GM21737 (cell line): ENCODE data around the gene ITPRID1.

ENCODE experiments used
- ATAC-seq: cut with Tn5 transposase; IDR thresholded peaks from one replicate; pipeline ENCODE4 v1.9.1; 2021; ENCODE audit warnings: mild to moderate bottlenecking, moderate library complexity; ENCODE audit not compliant: unreplicated experiment

ITPRID1 gene

DNA sequence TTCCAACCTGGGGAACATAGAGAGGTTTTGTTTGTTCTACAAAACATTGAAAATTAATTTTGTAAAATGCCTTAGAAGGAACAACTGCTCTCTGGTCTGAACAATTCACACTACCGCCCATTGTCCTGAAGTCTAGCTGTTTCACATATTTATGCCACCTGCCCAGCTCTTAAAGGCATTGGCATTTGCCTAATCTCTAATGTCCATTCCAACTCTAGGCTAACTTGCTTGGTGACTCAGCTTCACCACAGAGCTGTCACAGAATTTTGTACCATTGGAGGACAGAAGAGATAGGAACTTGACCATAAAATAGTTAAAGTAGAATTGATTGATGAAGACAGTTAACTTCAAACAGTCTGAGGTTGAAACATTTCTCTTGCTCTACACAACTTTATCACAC, 119.6 kb downstream of the ITPRID1 start:
- no peak for ATAC-seq

DNA sequence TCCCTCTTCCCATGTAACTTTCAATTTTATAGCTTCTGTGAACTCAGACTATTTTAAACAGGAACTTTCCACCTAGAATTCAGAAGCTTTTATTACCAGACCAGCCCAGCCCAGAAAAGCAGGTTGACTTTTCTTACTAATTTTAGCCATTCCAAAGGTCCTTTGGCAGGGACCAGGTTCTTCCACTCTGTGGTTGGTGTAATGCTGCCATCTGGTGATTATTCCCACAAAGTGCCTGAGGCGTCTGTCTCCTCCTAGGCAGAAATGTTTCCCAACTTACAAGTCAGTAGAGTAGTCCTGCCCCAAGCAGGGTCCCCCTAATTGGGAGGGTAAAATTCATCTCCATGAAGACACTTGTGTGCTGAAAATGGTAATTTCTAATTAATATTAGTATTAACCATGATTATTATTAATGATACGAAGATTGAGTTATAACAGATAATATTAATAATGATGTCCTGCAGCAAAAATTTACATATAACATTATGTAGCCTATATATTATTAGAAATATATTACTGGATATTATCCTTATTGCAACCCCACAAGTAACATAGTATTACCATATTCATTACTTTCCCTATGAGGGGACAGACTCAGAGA, 120.1 kb downstream of the ITPRID1 start:
- ATAC-seq = no peak

- no peak for ATAC-seq
Observed at GRCh38 chr7:31640381-31640780, 126.5 kb downstream of the ITPRID1 start.

- ATAC-seq = no peak
Observed at GRCh38 chr7:31642681-31643115, 128.8 kb downstream of the ITPRID1 start.

GRCh38 chr7:31646942-31647341, 133.1 kb downstream of the ITPRID1 start:
- ATAC-seq = no peak

DNA sequence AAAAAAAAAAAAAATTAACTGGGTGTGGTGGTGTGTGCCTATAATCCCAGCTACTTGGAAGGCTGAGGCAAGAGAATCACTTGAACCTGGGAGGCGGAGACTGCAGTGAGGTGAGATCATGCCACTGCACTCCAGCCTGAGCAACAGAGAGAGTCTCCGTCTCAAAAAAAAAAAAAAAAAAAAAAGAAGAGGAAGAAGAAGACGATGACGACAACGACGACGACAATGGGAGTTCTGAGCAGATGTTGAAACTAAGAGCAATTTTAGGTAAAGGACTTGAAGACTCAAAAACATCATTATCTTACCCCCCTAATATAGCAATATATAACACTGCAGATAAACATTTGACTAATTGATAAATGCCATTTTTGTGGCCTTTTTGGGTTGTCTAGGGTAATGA, 133.6 kb downstream of the ITPRID1 start:
- no peak for ATAC-seq

- ATAC-seq = no peak
Observed at GRCh38 chr7:31648288-31648687, 134.4 kb downstream of the ITPRID1 start.

GRCh38 chr7:31648880-31649279, 135.0 kb downstream of the ITPRID1 start:
- no peak for ATAC-seq

DNA sequence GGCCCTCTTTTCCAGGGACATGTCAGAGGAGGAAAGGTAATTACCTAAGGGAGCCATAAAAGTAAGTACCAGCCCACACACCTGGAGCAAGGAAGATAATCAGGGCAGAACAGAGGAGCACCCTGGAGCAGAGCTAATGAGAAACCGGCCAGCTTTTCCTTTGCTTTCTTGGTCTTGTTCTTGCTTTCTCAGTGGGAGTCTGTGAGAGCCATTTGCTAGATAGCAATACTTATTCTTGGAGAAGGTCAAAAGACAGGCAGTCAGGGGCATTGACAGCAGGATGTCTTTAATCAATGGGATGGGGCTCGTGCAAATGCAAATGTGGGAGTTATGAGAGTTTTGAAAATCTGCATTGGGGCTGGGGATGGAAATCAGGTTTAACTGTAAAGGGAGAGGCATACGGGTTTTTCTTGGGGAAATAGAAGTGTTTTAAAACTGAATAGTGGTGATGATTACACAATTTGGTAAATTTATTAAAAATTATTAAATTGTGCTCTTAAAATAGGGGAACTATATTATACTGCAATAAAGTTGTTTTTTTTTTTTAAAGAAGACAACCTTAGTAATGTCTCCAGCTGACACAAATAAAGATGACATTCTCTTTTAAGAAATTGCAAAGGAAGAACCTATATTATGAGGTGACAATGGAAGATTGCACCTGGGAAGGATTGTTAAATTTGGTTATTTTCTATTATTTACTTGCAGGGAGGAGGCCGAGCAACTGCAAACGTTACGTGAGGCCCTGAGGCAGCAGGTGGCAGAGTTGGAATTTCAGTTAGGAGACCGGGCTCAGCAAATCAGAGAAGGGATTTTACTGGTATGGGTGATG, 137.6 kb downstream of the ITPRID1 start:
- ATAC-seq = no peak

DNA sequence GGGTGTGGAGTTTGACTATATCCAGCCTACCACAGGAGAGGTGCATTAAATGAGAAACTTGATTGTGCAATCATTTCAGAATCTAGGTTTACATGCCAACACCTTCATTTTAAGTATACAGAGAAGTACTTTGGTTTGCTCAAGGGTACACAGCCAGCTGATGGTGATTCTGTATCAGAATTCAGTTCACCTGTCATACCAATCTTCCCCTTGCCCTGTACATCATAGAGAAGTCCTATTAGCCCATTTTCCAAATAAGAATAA, 138.1 kb downstream of the ITPRID1 start:
- no peak for ATAC-seq

- no peak for ATAC-seq
Observed at GRCh38 chr7:31663072-31663471, 149.2 kb downstream of the ITPRID1 start.

DNA sequence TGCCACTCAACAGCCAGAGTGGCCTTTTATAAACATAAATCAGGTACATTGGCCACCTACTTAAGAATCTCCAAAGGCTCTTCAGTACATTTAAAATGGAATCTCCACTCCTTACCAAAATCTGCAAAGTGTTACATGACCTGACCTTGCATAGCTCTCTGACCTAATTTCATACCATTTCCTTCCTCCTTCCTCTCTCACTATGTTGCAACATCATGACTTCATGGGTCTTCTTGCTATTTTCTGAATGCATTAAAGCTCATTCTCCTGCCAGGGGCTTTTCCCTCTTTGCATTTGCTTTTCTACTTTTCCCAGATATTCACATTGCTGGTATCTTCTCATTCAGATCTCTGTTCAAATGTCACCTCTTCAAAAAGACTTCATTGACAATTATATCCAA, 151.0 kb downstream of the ITPRID1 start:
- no peak for ATAC-seq

DNA sequence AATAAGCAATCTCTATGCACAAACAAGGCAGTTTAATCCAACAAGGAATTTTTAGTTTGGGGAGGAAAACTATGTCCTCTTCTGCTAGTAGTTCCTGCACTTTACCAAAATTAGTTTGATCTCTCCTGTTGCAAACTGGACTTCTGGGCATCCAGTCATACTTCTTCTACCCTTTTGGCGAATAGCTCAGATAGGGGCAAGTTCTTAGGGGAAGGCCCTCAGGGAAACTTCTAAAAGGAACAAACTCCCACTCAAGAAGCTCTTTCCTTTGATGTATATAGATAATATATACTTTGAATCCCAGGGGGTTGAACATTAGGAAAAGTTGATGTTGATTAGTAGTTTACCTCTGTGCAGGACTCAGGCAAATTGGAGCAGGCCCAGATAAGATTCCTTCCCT, 151.7 kb downstream of the ITPRID1 start:
- ATAC-seq = no peak

DNA sequence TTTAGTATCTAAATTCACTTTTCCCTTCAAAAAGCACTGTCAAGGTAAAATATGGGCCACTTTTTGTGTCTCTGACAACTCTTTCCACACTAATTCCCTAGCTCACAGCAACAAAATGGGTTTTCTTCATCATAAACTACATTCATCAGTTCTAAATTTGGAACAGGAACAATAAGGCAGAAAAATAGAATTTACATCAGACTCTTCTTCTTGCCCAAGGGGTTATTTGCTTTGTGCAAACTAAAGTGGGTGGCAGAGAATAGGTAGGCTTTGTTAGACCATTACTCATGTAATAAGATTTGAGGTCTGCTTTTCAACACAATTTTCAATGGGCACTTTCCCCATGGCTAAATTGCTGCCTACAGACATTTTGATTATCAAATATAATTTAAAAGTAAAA, 155.6 kb downstream of the ITPRID1 start:
- ATAC-seq = no peak

- no peak for ATAC-seq
Observed at GRCh38 chr7:31679574-31680305, 165.8 kb downstream of the ITPRID1 start.

DNA sequence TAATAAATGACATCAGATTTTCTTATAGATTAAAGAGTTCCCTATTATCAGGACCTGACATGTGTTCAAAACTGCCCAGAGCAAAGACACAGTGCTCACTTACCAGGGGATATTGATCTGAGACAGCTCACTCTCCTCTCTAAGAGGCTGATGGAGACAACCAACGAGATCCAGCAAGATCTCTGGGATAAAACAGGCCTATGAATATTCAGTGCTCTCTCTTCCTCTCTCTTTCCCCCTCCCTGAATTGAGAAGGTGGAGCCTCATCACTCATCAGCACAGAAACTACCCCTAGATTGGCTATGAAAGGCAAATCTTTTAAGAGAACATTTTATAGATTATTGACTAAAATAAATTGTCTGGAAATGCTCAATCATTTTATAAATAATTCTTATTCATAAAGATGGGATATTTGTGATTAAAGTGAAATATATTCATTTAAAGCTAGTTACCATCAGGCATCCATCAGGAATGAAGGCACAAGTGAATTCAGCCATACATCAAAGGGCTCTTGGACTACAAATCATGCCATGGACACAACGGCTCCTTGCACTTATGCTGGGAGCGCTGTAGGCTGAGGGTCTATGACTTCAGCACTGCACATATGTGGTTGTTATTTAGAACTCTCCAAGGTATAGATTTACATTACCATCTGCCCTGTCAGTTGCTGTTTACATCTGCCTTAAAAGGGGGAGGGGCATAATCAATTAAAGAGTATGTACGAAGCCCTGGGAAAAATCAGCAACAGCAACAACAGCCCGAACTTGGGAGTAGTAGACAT, 169.7 kb downstream of the ITPRID1 start:
- no peak for ATAC-seq

DNA sequence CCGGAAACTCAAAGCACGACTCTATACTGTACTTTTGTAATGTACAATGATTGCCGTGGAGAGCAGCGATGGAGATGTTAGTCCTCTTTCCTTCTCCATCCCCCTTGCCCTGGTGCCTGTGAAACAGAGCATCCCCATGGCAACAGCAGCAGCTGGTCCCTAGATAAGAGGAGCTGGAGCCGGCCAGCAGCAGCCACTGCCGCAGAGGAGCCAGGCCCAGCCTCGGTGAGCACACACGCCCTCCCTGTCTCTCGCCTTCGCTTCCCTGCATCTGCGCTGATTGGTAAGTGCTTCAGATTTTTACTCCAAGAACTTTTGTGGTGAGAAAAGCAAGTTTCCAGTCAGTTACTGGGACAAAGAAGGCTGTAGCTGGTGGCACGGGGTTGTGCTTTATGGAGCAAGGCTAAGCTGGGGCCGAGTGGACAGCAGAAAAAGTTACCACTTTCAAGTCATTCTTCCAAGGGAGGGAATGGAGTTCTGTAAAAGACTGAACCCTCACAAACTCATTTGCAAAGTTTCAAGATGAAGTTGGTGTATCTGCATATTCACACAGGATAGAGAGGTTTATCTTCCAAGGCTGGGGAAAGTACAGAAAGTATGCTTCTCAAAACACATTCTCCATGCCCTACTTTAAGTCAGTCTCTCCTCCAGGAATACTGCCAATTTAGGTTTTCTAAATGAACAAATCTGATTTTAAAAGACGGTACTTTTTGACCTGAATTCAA, 173.3 kb downstream of the ITPRID1 start, which contains the start of gene PPP1R17:
Gene PPP1R17, plus strand, starts transcription at position 192 of the 725 bp plus-strand sequence. CDS start 5,227 bp downstream, outside the sequence.
- ATAC-seq = no peak

- peak; percentile 87 for ATAC-seq
Observed at GRCh38 chr7:31688372-31688771, 174.5 kb downstream of the ITPRID1 start.

GRCh38 chr7:31688996-31689395, 175.1 kb downstream of the ITPRID1 start:
- ATAC-seq = no peak

DNA sequence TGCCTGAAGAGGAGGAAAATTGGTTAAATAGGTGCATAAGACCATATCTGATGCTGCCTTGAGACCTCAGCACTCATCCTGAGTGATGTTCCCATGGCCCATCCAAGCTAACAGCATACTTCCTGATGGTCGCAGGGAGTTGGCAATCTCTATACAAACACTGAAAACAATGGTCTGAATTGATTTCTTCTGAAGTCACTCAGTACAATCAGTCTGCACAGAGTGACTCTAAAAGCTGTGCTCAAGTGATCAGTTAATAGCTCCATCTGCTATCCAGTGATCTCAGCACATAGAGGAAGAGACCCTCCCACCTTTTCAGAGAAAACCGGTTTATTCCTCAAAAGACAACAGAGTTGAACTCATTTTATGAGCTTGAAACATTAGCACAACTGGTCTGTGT, 177.0 kb downstream of the ITPRID1 start:
- ATAC-seq = no peak

DNA sequence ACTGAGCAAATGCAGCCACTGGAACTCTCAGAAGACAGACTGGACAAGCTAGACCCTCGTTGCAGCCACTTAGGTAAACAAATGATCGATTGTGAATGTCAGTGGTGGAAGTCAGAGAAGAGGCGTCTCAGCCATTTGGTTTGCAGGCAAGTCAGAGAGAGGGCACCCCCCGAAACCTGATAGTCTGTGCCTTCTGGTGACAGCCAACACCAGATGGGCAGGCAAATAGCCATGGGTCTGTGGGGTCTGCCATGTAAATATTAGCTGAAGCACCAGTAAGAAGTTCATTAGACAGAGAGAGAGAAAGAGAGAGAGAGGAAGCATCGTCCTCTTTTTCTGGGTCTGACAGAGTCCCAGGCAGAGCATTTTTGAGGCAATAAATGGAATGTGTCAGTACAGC, 178.6 kb downstream of the ITPRID1 start:
- no peak for ATAC-seq
